HG02885 (cell line): ENCODE measurements around the gene COL4A1.

Experiments used
- ATAC-seq: cut with Tn5 transposase; IDR thresholded peaks from one replicate; pipeline ENCODE4 v1.9.1; 2021; ENCODE audit warnings: mild to moderate bottlenecking; ENCODE audit not compliant: unreplicated experiment, poor library complexity

Gene COL4A1

GRCh38 chr13:110311443-110312338 is 4.7 kb upstream of the COL4A1 start:
- ATAC-seq: no peak

- ATAC-seq: no peak
Observed at GRCh38 chr13:110310541-110311442, 3.8 kb upstream of the COL4A1 start.

GRCh38 chr13:110309661-110310524 is 2.9 kb upstream of the COL4A1 start:
- no peak for ATAC-seq

GRCh38 chr13:110308656-110309359 is 1.9 kb upstream of the COL4A1 start:
- no peak for ATAC-seq

- no peak for ATAC-seq
Observed at GRCh38 chr13:110307767-110308655, 1.1 kb upstream of the COL4A1 start.

- ATAC-seq: no peak
Observed at GRCh38 chr13:110306340-110306959, 507 bp downstream of the COL4A1 start.

- ATAC-seq: no peak
Observed at GRCh38 chr13:110305949-110306339, 1.0 kb downstream of the COL4A1 start.

GRCh38 chr13:110305544-110305943 is 1.4 kb downstream of the COL4A1 start:
- ATAC-seq: no peak

- ATAC-seq: no peak
Observed at GRCh38 chr13:110305001-110305400, 2.0 kb downstream of the COL4A1 start.

GRCh38 chr13:110304256-110304655 is 2.7 kb downstream of the COL4A1 start:
- ATAC-seq: no peak

GRCh38 chr13:110303644-110304043 is 3.3 kb downstream of the COL4A1 start:
- ATAC-seq: no peak

GRCh38 chr13:110302997-110303396 is 4.0 kb downstream of the COL4A1 start:
- ATAC-seq: no peak

GRCh38 chr13:110301606-110302553 is 5.1 kb downstream of the COL4A1 start:
- ATAC-seq: no peak

GRCh38 chr13:110301083-110301482 is 5.9 kb downstream of the COL4A1 start:
- no peak for ATAC-seq

- no peak for ATAC-seq
Observed at GRCh38 chr13:110300090-110300815, 6.7 kb downstream of the COL4A1 start.

- ATAC-seq: no peak
Observed at GRCh38 chr13:110299283-110299840, 7.6 kb downstream of the COL4A1 start.
